Neural cell (in vitro differentiated cells): Measurements from ENCODE around the gene MRGPRD. TPM values are rescaled to one million over a fixed set of nuclear protein-coding genes. Genes with fewer than 3 reads are reported as not detected.

Experiments
- H2AFZ ChIP-seq: fragments of 200-600, 300-800 bp; sonication (generic), shearing (Covaris generic); 2 replicates; pipeline ENCODE4 v1.6.0; 2014; ENCODE audit warnings: low read depth, mild to moderate bottlenecking, antibody characterized with exemption, low read length, moderate library complexity
- H3F3A ChIP-seq: fragments of 200-600 bp; shearing (Covaris generic); 2 replicates; pipeline ENCODE4 v1.6.1; 2016; ENCODE audit warnings: mild to moderate bottlenecking, moderate library complexity, mixed read lengths, antibody characterized with exemption, low read length; ENCODE audit not compliant: insufficient read depth, poor library complexity, severe bottlenecking
- H3K27ac ChIP-seq: fragments of 200-600, 300-800 bp; sonication (generic), shearing (Covaris generic); 2 replicates; pipeline ENCODE4 v1.5.1; 2014; ENCODE audit warnings: mild to moderate bottlenecking, low read length, moderate library complexity
- H3K27me3 ChIP-seq: fragments of 300-800, 200-600 bp; sonication (generic), shearing (Covaris generic); 2 replicates; pipeline ENCODE4 v1.6.0; 2014; ENCODE audit warnings: mild to moderate bottlenecking, low read depth, low read length, moderate library complexity; ENCODE audit not compliant: insufficient read depth
- H3K36me3 ChIP-seq: fragments of 300-800, 200-600 bp; sonication (generic), shearing (Covaris generic); 2 replicates; pipeline ENCODE4 v1.5.1; 2014; ENCODE audit warnings: mild to moderate bottlenecking, antibody characterized with exemption, low read length, moderate library complexity; ENCODE audit not compliant: insufficient read depth
- H3K4me2 ChIP-seq: fragments of 300-800, 200-600 bp; sonication (generic), shearing (Covaris generic); 2 replicates; pipeline ENCODE4 v1.6.0; 2014; ENCODE audit warnings: mild to moderate bottlenecking, low read length
- H3K4me3 ChIP-seq: fragments of 300-800, 200-600 bp; sonication (generic), shearing (Covaris generic); 2 replicates; pipeline ENCODE4 v1.5.1; 2014; ENCODE audit warnings: mild to moderate bottlenecking, low read length, moderate library complexity
- H3K79me2 ChIP-seq: fragments of 200-600 bp; shearing (Covaris generic); replicated peaks from 2 replicates; pipeline ENCODE4 v1.6.0; 2014; ENCODE audit warnings: mild to moderate bottlenecking, low read length, moderate library complexity; ENCODE audit not compliant: insufficient read depth
- H3K9ac ChIP-seq: fragments of 300-800, 200-600 bp; sonication (generic), shearing (Covaris generic); 2 replicates; pipeline ENCODE4 v1.6.1; 2016; ENCODE audit warnings: mild to moderate bottlenecking, low read length, mixed read lengths
- H3K9me2 ChIP-seq: fragments of 200-600 bp; shearing (Covaris generic); 2 replicates; pipeline ENCODE4 v1.6.1; 2016; ENCODE audit warnings: mild to moderate bottlenecking, low read length, mixed read lengths; ENCODE audit not compliant: insufficient read depth
- H3K9me3 ChIP-seq: fragments of 200-600, 300-800 bp; sonication (generic), shearing (Covaris generic); 2 replicates; pipeline ENCODE4 v1.6.1; 2016; ENCODE audit warnings: mild to moderate bottlenecking, mixed run types, low read length, moderate library complexity, mixed read lengths
- H4K20me1 ChIP-seq: fragments of 200-600 bp; shearing (Covaris generic); 2 replicates; pipeline ENCODE4 v1.6.1; 2016; ENCODE audit warnings: mild to moderate bottlenecking, mixed run types; ENCODE audit not compliant: insufficient read depth
- CTCF ChIP-seq: fragments of 450-650 bp; IDR thresholded peaks from 2 replicates; pipeline ENCODE4 v1.5.1; 2014; ENCODE audit warnings: antibody characterized with exemption, mild to moderate bottlenecking, moderate library complexity; ENCODE audit not compliant: poor library complexity, severe bottlenecking
- EP300 ChIP-seq: fragments of 450-650 bp; conservative IDR thresholded peaks from 2 replicates; pipeline ENCODE4 v1.6.1; 2014; ENCODE audit warnings: antibody characterized with exemption, mild to moderate bottlenecking, moderate library complexity; ENCODE audit not compliant: poor library complexity, severe bottlenecking
- EZH2 ChIP-seq: fragments of 200-600, 300-800 bp; shearing (Covaris generic), sonication (generic); IDR thresholded peaks from 2 replicates; pipeline ENCODE4 v1.6.1; 2014; ENCODE audit warnings: antibody characterized with exemption, low read length, borderline replicate concordance, mild to moderate bottlenecking; ENCODE audit not compliant: insufficient read depth, poor library complexity, severe bottlenecking
- MXI1 ChIP-seq: fragments of 450-650 bp; conservative IDR thresholded peaks from 2 replicates; pipeline ENCODE4 v1.6.1; 2014; ENCODE audit warnings: antibody characterized with exemption, mild to moderate bottlenecking; ENCODE audit not compliant: poor library complexity, severe bottlenecking
- POLR2AphosphoS5 ChIP-seq: IDR thresholded peaks from 2 replicates; pipeline ENCODE4 v1.6.1; 2012
- RAD21 ChIP-seq: fragments of 450-650 bp; conservative IDR thresholded peaks from 2 replicates; pipeline ENCODE4 v1.6.1; 2014; ENCODE audit warnings: antibody characterized with exemption, mild to moderate bottlenecking, moderate library complexity
- SMC3 ChIP-seq: fragments of 450-650 bp; conservative IDR thresholded peaks from 2 replicates; pipeline ENCODE4 v1.6.1; 2014; ENCODE audit warnings: antibody characterized with exemption, mild to moderate bottlenecking, moderate library complexity; ENCODE audit not compliant: poor library complexity
- TAF1 ChIP-seq: IDR thresholded peaks from 2 replicates; pipeline ENCODE4 v1.6.1; 2012; ENCODE audit warnings: low read depth
- polyA plus RNA-seq: library from polyadenylated mRNA; depleted of rRNA; stranded (reverse); fragments of >200 nt; gene quantifications from 2 replicates; pipeline ENCODE4 v1.2.3, GENCODE V29; 2014
- TF ChIP-seq, protein P1 (sequence below): IDR thresholded peaks from 2 replicates; pipeline ENCODE4 v1.6.1; 2012; ENCODE audit warnings: borderline replicate concordance

The MRGPRD gene
- polyA plus RNA-seq, 1 donor from 2014 or later = not detected

- H3K27ac ChIP-seq = no peak overlapping the region
- no peak overlapping the region for H3K9ac ChIP-seq
- no peaks in the 10 kb centered on the region for H3K27me3 ChIP-seq
- no peak for TF ChIP-seq EP300
- TF ChIP-seq, protein P1, sequence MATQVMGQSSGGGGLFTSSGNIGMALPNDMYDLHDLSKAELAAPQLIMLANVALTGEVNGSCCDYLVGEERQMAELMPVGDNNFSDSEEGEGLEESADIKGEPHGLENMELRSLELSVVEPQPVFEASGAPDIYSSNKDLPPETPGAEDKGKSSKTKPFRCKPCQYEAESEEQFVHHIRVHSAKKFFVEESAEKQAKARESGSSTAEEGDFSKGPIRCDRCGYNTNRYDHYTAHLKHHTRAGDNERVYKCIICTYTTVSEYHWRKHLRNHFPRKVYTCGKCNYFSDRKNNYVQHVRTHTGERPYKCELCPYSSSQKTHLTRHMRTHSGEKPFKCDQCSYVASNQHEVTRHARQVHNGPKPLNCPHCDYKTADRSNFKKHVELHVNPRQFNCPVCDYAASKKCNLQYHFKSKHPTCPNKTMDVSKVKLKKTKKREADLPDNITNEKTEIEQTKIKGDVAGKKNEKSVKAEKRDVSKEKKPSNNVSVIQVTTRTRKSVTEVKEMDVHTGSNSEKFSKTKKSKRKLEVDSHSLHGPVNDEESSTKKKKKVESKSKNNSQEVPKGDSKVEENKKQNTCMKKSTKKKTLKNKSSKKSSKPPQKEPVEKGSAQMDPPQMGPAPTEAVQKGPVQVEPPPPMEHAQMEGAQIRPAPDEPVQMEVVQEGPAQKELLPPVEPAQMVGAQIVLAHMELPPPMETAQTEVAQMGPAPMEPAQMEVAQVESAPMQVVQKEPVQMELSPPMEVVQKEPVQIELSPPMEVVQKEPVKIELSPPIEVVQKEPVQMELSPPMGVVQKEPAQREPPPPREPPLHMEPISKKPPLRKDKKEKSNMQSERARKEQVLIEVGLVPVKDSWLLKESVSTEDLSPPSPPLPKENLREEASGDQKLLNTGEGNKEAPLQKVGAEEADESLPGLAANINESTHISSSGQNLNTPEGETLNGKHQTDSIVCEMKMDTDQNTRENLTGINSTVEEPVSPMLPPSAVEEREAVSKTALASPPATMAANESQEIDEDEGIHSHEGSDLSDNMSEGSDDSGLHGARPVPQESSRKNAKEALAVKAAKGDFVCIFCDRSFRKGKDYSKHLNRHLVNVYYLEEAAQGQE = no peak
- no peak for TF ChIP-seq POLR2AphosphoS5
- H3K79me2 ChIP-seq = no peaks in the 10 kb centered on the region
- H3K9me2 ChIP-seq = no peaks in the 10 kb centered on the region
- no peak overlapping the region for H3K4me2 ChIP-seq
- H3K36me3 ChIP-seq = no peaks in the 10 kb centered on the region
- no peaks in the 10 kb centered on the region for H3F3A ChIP-seq
- no peak overlapping the region for H3K4me3 ChIP-seq
- no peaks in the 10 kb centered on the region for H3K9me3 ChIP-seq
- H2AFZ ChIP-seq = no peak overlapping the region
- no peaks in the 10 kb centered on the region for H4K20me1 ChIP-seq
Observed at GRCh38 chr11:68934666-68935065, 46.1 kb downstream of the MRGPRD start.

- Histone ChIP-seq H3F3A (no peaks in the 10 kb centered on the region), H3K9ac (no peak overlapping the region), H3K27ac (no peak overlapping the region), H2AFZ (no peak overlapping the region), H3K4me2 (no peak overlapping the region), H3K27me3 (no peaks in the 10 kb centered on the region), H4K20me1 (no peaks in the 10 kb centered on the region), H3K9me3 (no peaks in the 10 kb centered on the region), H3K9me2 (no peaks in the 10 kb centered on the region), H3K79me2 (no peaks in the 10 kb centered on the region), H3K4me3 (no peak overlapping the region), H3K36me3 (no peaks in the 10 kb centered on the region)
- no peak for TF ChIP-seq EP300
Observed at GRCh38 chr11:68934321-68934645, 46.5 kb downstream of the MRGPRD start.

GRCh38 chr11:68933605-68934320, 47.0 kb downstream of the MRGPRD start:
- Histone ChIP-seq H2AFZ (no peak overlapping the region), H3K27me3 (no peaks in the 10 kb centered on the region), H3K4me2 (no peak overlapping the region), H3K9ac (no peak overlapping the region), H3F3A (no peaks in the 10 kb centered on the region), H3K4me3 (no peak overlapping the region), H3K27ac (no peak overlapping the region), H3K9me3 (no peaks in the 10 kb centered on the region), H3K79me2 (no peaks in the 10 kb centered on the region), H3K9me2 (no peaks in the 10 kb centered on the region), H4K20me1 (no peaks in the 10 kb centered on the region), H3K36me3 (no peaks in the 10 kb centered on the region)
- no peak for TF ChIP-seq TAF1
- TF ChIP-seq EZH2 = no peak
- no peak for TF ChIP-seq POLR2AphosphoS5
- no peak for TF ChIP-seq EP300
- no peak for TF ChIP-seq MXI1
- TF ChIP-seq CTCF = no peak
- no peak for TF ChIP-seq RAD21
- TF ChIP-seq SMC3 = no peak
- TF ChIP-seq, protein P1 = no peak
